Upper lobe of left lung (tissue), 6 donors: ENCODE results near the gene IGSF9B. TPM values are rescaled to one million over a fixed set of nuclear protein-coding genes. Genes with fewer than 3 reads are reported as not detected.
A peak's percentile ranks its signal among the peaks of the same experiment; 100 is the strongest.

Experiments used
- ATAC-seq, 2 donors: fragments of 200-7000 bp; cut with Tn5 transposase; one replicate each; pipeline ENCODE4 v1.9.1; 2022; ENCODE audit warnings: mild to moderate bottlenecking in 2 of 2, moderate library complexity in 2 of 2; ENCODE audit not compliant: low FRiP score in 2 of 2
- DNase-seq, 2 donors: peaks; one replicate each; pipeline ENCODE4 v3.0.0-alpha.2; 2019 to 2020
- H3K27ac ChIP-seq, 4 donors: fragments of 200-600 bp; sonication (generic); one replicate each; pipeline ENCODE4 v1.5.1; 2016 to 2019
- H3K27me3 ChIP-seq, 4 donors: fragments of 200-600 bp; sonication (generic); one replicate each; pipeline ENCODE4 v1.5.1; 2017 to 2019
- H3K36me3 ChIP-seq, 4 donors: fragments of 200-600 bp; sonication (generic); one replicate each; pipeline ENCODE4 v1.5.1; 2016 to 2019
- H3K4me1 ChIP-seq, 4 donors: fragments of 200-600 bp; sonication (generic); one replicate each; pipeline ENCODE4 v1.5.1; 2018 to 2019
- H3K4me3 ChIP-seq, 4 donors: fragments of 200-600 bp; sonication (generic); one replicate each; pipeline ENCODE4 v1.5.1; 2017 to 2019; ENCODE audit warnings: mild to moderate bottlenecking in 2 of 4, moderate library complexity in 1 of 4
- H3K9me3 ChIP-seq, 4 donors: fragments of 200-600 bp; sonication (generic); one replicate each; pipeline ENCODE4 v1.5.1; 2018 to 2019
- CTCF ChIP-seq, 6 experiments: fragments of 450-650 bp in 4 of 6; fragments of 200-600 bp in 2 of 6; sonication (generic) in 2 of 6; IDR thresholded peaks; one replicate each; pipeline ENCODE4 v1.5.1; 2016 to 2019; ENCODE audit warnings: antibody characterized with exemption in 6 of 6
- EP300 ChIP-seq, 4 donors: sonication (generic); formaldehyde crosslinking; IDR thresholded peaks; one replicate each; pipeline ENCODE4 v1.5.1; 2017; ENCODE audit warnings: antibody characterized with exemption in 4 of 4, control low read depth in 2 of 4
- POLR2A ChIP-seq, 4 donors: fragments of 450-650 bp; IDR thresholded peaks; one replicate each; pipeline ENCODE4 v1.5.1; 2016 to 2017; ENCODE audit warnings: antibody characterized with exemption in 4 of 4, mild to moderate bottlenecking in 2 of 4
- POLR2AphosphoS5 ChIP-seq, 2 donors: sonication (generic); formaldehyde crosslinking; IDR thresholded peaks; one replicate each; pipeline ENCODE4 v1.5.1; 2017; ENCODE audit warnings: antibody characterized with exemption in 2 of 2
- WGBS, 2 donors: methylation state at CpG; one replicate each; pipeline ENCODE4 v1.1.5; 2017 to 2018; 5-methylcytosine and 5-hydroxymethylcytosine counted together
- total RNA-seq, 6 donors: library from RNA; depleted of rRNA in 4 of 6; stranded (reverse); fragments of >200 nt in 4 of 6; gene quantifications; one replicate each; pipeline versions ENCODE4 v1.1.0 to v1.2.1, GENCODE V29; 2016 to 2021
- donor health status: DM: no; HTN: no; CAD: no; lungs with moderate emphysema.
- donor health status: DM: no; HTN: yes; CAD: no; lungs with severe emphysema.

IGSF9B gene
- total RNA-seq, 6 donors from 2014 or later: 1.6 to 13.6 (median 5.3) TPM

GRCh38 chr11:134001596-134001995 is 44.8 kb upstream of the IGSF9B start:
- Histone ChIP-seq H3K9me3 (no peaks in the 10 kb centered on the region), H3K4me1 (peaks cover 0 to 12% (median 4%) of the 10 kb centered on the region in 4 donors), H3K27ac (no peak overlapping the region), H3K27me3 (no peaks in the 10 kb centered on the region), H3K4me3 (no peak overlapping the region), H3K36me3 (no peaks in the 10 kb centered on the region)
- no peak for TF ChIP-seq CTCF (IDR thresholded peaks at IDR 0.05)
- TF ChIP-seq POLR2A (IDR thresholded peaks at IDR 0.05): no peak
- TF ChIP-seq EP300 (IDR thresholded peaks at IDR 0.05): no peak
- TF ChIP-seq POLR2AphosphoS5 (IDR thresholded peaks at IDR 0.05): no peak
- DNase-seq (no peak), ATAC-seq (no peak)
- WGBS, 2 donors: 82% methylated on average over 6 of the region's 6 CpGs

GRCh38 chr11:134001088-134001487 is 44.3 kb upstream of the IGSF9B start:
- Histone ChIP-seq H3K4me1 (peaks cover 0 to 12% (median 4%) of the 10 kb centered on the region in 4 donors), H3K4me3 (no peak overlapping the region), H3K36me3 (no peaks in the 10 kb centered on the region), H3K9me3 (no peaks in the 10 kb centered on the region), H3K27me3 (no peaks in the 10 kb centered on the region), H3K27ac (no peak overlapping the region)
- no peak for DNase-seq
- no peak for ATAC-seq
- TF ChIP-seq POLR2A (IDR thresholded peaks at IDR 0.05): no peak
- TF ChIP-seq EP300 (IDR thresholded peaks at IDR 0.05): no peak
- TF ChIP-seq CTCF (IDR thresholded peaks at IDR 0.05): no peak
- TF ChIP-seq POLR2AphosphoS5 (IDR thresholded peaks at IDR 0.05): no peak
- WGBS, 2 donors: 81 to 97% methylated on average over 3 to 6 of the region's 6 CpGs

GRCh38 chr11:133999355-133999754 is 42.6 kb upstream of the IGSF9B start:
- TF ChIP-seq EP300 (IDR thresholded peaks at IDR 0.05): no peak
- TF ChIP-seq CTCF (IDR thresholded peaks at IDR 0.05): no peak
- TF ChIP-seq POLR2AphosphoS5 (IDR thresholded peaks at IDR 0.05): no peak
- H3K27ac ChIP-seq: no peak overlapping the region
- H3K27me3 ChIP-seq: no peaks in the 10 kb centered on the region
- H3K4me1 ChIP-seq: peaks cover 0 to 7% (median 4%) of the 10 kb centered on the region in 4 donors
- no peaks in the 10 kb centered on the region for H3K36me3 ChIP-seq
- H3K4me3 ChIP-seq: no peak overlapping the region
- WGBS, 2 donors: 72 to 80% methylated on average over 7 to 11 of the region's 11 CpGs
- H3K9me3 ChIP-seq: no peaks in the 10 kb centered on the region
- peak in 1 of 2 donors; percentile 31 for ATAC-seq
- DNase-seq: no peak

GRCh38 chr11:133997554-133997953 is 40.8 kb upstream of the IGSF9B start:
- no peak for TF ChIP-seq POLR2AphosphoS5 (IDR thresholded peaks at IDR 0.05)
- no peak for TF ChIP-seq CTCF (IDR thresholded peaks at IDR 0.05)
- WGBS, 2 donors: 61 to 69% methylated on average over 5 of the region's 5 CpGs
- Histone ChIP-seq H3K36me3 (no peaks in the 10 kb centered on the region), H3K27ac (no peak overlapping the region), H3K27me3 (no peaks in the 10 kb centered on the region), H3K4me3 (no peak overlapping the region), H3K9me3 (no peaks in the 10 kb centered on the region), H3K4me1 (peaks cover 0 to 3% (median 0%) of the 10 kb centered on the region in 4 donors)
- DNase-seq (no peak), ATAC-seq (no peak)

GRCh38 chr11:133996671-133997070 is 39.9 kb upstream of the IGSF9B start:
- Histone ChIP-seq H3K9me3 (no peaks in the 10 kb centered on the region), H3K36me3 (no peaks in the 10 kb centered on the region), H3K4me3 (no peak overlapping the region), H3K27me3 (no peaks in the 10 kb centered on the region), H3K27ac (no peak overlapping the region), H3K4me1 (peaks cover 0 to 3% (median 0%) of the 10 kb centered on the region in 4 donors)
- WGBS, 2 donors: 79 to 90% methylated on average over 9 to 10 of the region's 10 CpGs
- TF ChIP-seq CTCF (IDR thresholded peaks at IDR 0.05): no peak
- TF ChIP-seq POLR2A (IDR thresholded peaks at IDR 0.05): no peak
- no peak for TF ChIP-seq POLR2AphosphoS5 (IDR thresholded peaks at IDR 0.05)
- TF ChIP-seq EP300 (IDR thresholded peaks at IDR 0.05): no peak
- DNase-seq (no peak), ATAC-seq (no peak)
